ENCODE measurements around the gene CRACR2B.

Gene CRACR2B

DNA sequence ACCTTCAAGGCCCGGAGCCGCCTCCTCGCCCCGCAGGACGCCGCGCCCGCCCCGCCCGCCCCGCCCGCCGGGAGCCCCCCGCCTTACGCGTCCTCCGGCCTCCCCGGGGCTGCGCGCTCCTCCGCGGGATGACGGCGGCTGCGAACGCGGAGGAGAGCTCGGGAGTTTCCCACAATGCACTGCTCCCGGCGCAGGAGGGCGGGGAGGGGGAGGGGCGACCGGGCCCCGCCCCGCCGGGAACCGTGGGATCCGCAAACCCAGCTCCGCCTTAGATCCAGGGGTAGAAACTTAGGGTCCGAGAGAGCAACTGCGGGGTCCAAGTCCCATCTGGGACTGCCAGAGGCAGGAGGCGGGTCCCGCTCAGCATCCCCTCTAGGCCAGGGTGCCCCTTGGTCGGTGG, 37.8 kb upstream of the CRACR2B start, which contains the start of gene CEND1 (continued):
- TF ChIP-seq GLIS1 (tag by site-specific recombination; IDR thresholded peaks at IDR 0.05) (peak; percentile 32; the same call in 1 of the 2 replicates), ZNF585B (tag by site-specific recombination; IDR thresholded peaks at IDR 0.05) (no peak), ZEB2 (tag by site-specific recombination; IDR thresholded peaks at IDR 0.05) (no peak), ZNF10 (tag by site-specific recombination; IDR thresholded peaks at IDR 0.05) (no peak), MZF1 (tag by site-specific recombination; IDR thresholded peaks at IDR 0.05; ENCODE audit: borderline replicate concordance) (no peak)
- TF ChIP-seq, protein P1, sequence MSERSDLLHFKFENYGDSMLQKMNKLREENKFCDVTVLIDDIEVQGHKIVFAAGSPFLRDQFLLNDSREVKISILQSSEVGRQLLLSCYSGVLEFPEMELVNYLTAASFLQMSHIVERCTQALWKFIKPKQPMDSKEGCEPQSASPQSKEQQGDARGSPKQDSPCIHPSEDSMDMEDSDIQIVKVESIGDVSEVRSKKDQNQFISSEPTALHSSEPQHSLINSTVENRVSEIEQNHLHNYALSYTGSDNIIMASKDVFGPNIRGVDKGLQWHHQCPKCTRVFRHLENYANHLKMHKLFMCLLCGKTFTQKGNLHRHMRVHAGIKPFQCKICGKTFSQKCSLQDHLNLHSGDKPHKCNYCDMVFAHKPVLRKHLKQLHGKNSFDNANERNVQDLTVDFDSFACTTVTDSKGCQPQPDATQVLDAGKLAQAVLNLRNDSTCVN (tag by site-specific recombination; optimal IDR thresholded peaks at IDR 0.05), result peak; percentile 28

DNA sequence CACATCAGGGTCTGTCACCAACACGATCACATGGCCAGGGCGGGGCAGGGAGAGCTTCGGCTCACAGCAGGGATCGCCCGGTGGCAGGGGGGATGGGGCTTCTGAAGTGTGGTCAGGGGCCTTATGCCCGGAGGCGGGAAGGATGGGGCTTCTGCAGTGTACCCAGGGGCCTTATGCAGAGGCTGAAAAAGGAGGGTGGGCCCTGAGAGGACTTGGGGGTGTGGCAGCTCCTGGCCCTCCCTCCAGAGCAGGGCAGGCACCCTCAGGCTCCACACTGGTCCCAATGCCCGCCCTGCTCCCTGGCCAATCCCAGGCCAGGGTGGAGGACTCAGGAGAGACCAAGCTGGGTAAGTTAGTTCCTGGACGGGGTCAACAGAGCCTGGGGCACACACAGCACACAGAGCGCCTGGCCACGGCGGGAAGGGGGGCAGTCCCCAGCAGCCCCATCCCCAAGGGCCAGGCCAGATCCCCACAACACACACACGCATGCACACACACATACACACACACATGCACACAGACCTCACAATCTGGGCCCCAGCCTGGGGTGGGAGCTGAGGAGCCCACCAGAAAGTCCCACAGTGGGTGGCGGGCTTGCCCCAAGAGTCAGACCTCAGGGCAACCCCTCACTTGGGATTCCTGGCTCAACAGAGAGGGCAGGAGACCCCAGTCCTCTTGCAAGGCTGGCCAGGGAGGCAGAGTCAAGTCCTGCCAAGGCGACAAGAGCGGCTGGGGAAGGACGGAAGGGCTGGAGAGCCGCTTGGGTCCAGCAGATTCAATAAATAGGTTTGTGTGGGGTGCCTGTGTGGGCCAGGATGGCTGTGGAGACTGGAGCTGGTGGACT, 36.8 kb upstream of the CRACR2B start:
- peaks cover 3% of the 10 kb centered on the region for H3K4me1 ChIP-seq (ENCODE audit: control insufficient read depth, insufficient read depth, low read length)
- TF ChIP-seq BCL11B (tag by site-specific recombination; IDR thresholded peaks at IDR 0.05; ENCODE audit: low read depth) (peak; percentile 51; the same call in 1 of the 2 replicates), SP3 (tag by site-specific recombination; IDR thresholded peaks at IDR 0.05) (peak; percentile 48), ZNF600 (tag by site-specific recombination; IDR thresholded peaks at IDR 0.05) (0 out of 2 replicates have a peak, but pooled peaks have one; percentile 24), KLF9 (tag by site-specific recombination; IDR thresholded peaks at IDR 0.05; ENCODE audit: low read depth) (peak; percentile 48; the same call in 1 of the 2 replicates), ZIC2 (tag by site-specific recombination; IDR thresholded peaks at IDR 0.05) (0 out of 2 replicates have a peak, but pooled peaks have one; percentile 33), ZNF670 (tag by site-specific recombination; IDR thresholded peaks at IDR 0.05; ENCODE audit: low read depth) (no peak), ZBTB7A (tag by site-specific recombination; IDR thresholded peaks at IDR 0.05; ENCODE audit: low read depth) (peak; percentile 38; the same call in 1 of the 2 replicates), OSR2 (tag by site-specific recombination; IDR thresholded peaks at IDR 0.05) (peak; percentile 77), ZNF830 (tag by site-specific recombination; IDR thresholded peaks at IDR 0.05; ENCODE audit: low read depth) (no peak), ZNF623 (tag by site-specific recombination; IDR thresholded peaks at IDR 0.05) (peak; percentile 14; the same call in 1 of the 2 replicates), ZNF266 (tag by site-specific recombination; IDR thresholded peaks at IDR 0.05; ENCODE audit: low read depth) (no peak), SP2 (tag by site-specific recombination; IDR thresholded peaks at IDR 0.05) (peak; percentile 77), KLF1 (tag by site-specific recombination; IDR thresholded peaks at IDR 0.05) (peak; percentile 34), KLF10 (tag by site-specific recombination; IDR thresholded peaks at IDR 0.05) (peak; percentile 39; the same call in 1 of the 2 replicates), ZBTB48 (tag by site-specific recombination; IDR thresholded peaks at IDR 0.05) (0 out of 2 replicates have a peak, but pooled peaks have one; percentile 20), KLF8 (tag by site-specific recombination; IDR thresholded peaks at IDR 0.05) (peak; percentile 39; the same call in 1 of the 2 replicates), ZNF175 (tag by site-specific recombination; IDR thresholded peaks at IDR 0.05) (no peak)
- TF ChIP-seq, protein P2, sequence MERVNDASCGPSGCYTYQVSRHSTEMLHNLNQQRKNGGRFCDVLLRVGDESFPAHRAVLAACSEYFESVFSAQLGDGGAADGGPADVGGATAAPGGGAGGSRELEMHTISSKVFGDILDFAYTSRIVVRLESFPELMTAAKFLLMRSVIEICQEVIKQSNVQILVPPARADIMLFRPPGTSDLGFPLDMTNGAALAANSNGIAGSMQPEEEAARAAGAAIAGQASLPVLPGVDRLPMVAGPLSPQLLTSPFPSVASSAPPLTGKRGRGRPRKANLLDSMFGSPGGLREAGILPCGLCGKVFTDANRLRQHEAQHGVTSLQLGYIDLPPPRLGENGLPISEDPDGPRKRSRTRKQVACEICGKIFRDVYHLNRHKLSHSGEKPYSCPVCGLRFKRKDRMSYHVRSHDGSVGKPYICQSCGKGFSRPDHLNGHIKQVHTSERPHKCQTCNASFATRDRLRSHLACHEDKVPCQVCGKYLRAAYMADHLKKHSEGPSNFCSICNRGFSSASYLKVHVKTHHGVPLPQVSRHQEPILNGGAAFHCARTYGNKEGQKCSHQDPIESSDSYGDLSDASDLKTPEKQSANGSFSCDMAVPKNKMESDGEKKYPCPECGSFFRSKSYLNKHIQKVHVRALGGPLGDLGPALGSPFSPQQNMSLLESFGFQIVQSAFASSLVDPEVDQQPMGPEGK (tag by site-specific recombination; IDR thresholded peaks at IDR 0.05), result peak; percentile 80
- TF ChIP-seq, protein P3, sequence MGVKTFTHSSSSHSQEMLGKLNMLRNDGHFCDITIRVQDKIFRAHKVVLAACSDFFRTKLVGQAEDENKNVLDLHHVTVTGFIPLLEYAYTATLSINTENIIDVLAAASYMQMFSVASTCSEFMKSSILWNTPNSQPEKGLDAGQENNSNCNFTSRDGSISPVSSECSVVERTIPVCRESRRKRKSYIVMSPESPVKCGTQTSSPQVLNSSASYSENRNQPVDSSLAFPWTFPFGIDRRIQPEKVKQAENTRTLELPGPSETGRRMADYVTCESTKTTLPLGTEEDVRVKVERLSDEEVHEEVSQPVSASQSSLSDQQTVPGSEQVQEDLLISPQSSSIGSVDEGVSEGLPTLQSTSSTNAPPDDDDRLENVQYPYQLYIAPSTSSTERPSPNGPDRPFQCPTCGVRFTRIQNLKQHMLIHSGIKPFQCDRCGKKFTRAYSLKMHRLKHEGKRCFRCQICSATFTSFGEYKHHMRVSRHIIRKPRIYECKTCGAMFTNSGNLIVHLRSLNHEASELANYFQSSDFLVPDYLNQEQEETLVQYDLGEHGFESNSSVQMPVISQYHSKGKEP (tag by site-specific recombination; IDR thresholded peaks at IDR 0.05), result no peak
- TF ChIP-seq, protein P4, sequence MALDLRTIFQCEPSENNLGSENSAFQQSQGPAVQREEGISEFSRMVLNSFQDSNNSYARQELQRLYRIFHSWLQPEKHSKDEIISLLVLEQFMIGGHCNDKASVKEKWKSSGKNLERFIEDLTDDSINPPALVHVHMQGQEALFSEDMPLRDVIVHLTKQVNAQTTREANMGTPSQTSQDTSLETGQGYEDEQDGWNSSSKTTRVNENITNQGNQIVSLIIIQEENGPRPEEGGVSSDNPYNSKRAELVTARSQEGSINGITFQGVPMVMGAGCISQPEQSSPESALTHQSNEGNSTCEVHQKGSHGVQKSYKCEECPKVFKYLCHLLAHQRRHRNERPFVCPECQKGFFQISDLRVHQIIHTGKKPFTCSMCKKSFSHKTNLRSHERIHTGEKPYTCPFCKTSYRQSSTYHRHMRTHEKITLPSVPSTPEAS (tag by site-specific recombination; IDR thresholded peaks at IDR 0.05), result peak; percentile 75
- TF ChIP-seq, protein P5, sequence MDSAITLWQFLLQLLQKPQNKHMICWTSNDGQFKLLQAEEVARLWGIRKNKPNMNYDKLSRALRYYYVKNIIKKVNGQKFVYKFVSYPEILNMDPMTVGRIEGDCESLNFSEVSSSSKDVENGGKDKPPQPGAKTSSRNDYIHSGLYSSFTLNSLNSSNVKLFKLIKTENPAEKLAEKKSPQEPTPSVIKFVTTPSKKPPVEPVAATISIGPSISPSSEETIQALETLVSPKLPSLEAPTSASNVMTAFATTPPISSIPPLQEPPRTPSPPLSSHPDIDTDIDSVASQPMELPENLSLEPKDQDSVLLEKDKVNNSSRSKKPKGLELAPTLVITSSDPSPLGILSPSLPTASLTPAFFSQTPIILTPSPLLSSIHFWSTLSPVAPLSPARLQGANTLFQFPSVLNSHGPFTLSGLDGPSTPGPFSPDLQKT (IDR thresholded peaks at IDR 0.05; ENCODE audit: borderline replicate concordance, low read depth, low read length), result no peak
- no peak overlapping the region for H3K4me3 ChIP-seq (ENCODE audit: low read depth, low read length)
- no peak overlapping the region for H3K27ac ChIP-seq (ENCODE audit: extremely low read depth, low read depth, low read length)
- peaks cover 0 to 41% of the 10 kb centered on the region in 2 experiments; a peak in 1 of 3 replicates for H3K36me3 ChIP-seq (ENCODE audit: control insufficient read depth in 2 of 2, insufficient read depth in 1 of 2, low read length in 2 of 2)
- CTCF ChIA-PET, result interaction anchor here (0.7 kb wide), 1 partner anchor 257 kb away, joined by 4 read pairs; no protein-coding TSS in a partner anchor
- POLR2A ChIA-PET, result interaction anchor here (0.5 to 2.2 kb wide), 7 partner anchors 14 to 105 kb away, joined by 3 to 11 read pairs (median 5); partner anchors contain the start of genes CRACR2B, GATD1, PNPLA2 and TMEM80
- H3K9me3 ChIP-seq (ENCODE audit: control insufficient read depth, insufficient read depth, low read depth, low read length), result no peaks in the 10 kb centered on the region

All from HEK293 (cell line).